GM12878 (cell line): Measurements from ENCODE around the gene GALNT9. TPM values are rescaled to one million over a fixed set of nuclear protein-coding genes. Genes with fewer than 3 reads are reported as not detected.

Experiments
- ATAC-seq: fragments of 200-7000 bp; cut with Tn5 transposase; 3 replicates; pipeline ENCODE4 v1.9.1; 2020; ENCODE audit warnings: mild to moderate bottlenecking, moderate library complexity
- BruUV-seq: library from RNA; stranded (reverse); fragments of 400-500 nt; replicated peaks from 2 replicates; lab custom pipeline; 2021; lab: Mats Ljungman, UMichigan
- CTCF ChIA-PET: fragments of 300-600 bp; sonication (Branson Sonifier 250); formaldehyde crosslinking; extraction: SDS; loops from one replicate; lab custom pipeline; 2021; ENCODE audit warnings: inconsistent platforms; lab: Yijun Ruan, JAX
- POLR2A ChIA-PET: fragments of 350-600 bp; formaldehyde crosslinking; extraction: SDS; loops from one replicate; lab custom pipeline; 2021; ENCODE audit warnings: inconsistent platforms; lab: Charles Lee
- RAD21 ChIA-PET: fragments of 300-600 bp; sonication (Branson Sonifier 250); formaldehyde crosslinking; loops from one replicate; lab custom pipeline; 2023; ENCODE audit warnings: antibody characterized with exemption; ENCODE audit not compliant: unreplicated experiment; lab: Charles Lee
- SMC1A ChIA-PET: fragments of 300-600 bp; sonication (Branson Sonifier 250); formaldehyde crosslinking; loops from one replicate; lab custom pipeline; 2023; ENCODE audit not compliant: unreplicated experiment, uncharacterized antibody; lab: Charles Lee
- DNase-seq: peaks from one replicate; pipeline ENCODE4 v3.0.0-alpha.2; 2011; ENCODE audit warnings: low read depth, low spot score
- FAIRE-seq: peaks from 3 replicates; lab custom pipeline; 2011; peaks lifted over from hg19 to GRCh38; lab: Jason Lieb, UNC
- H2AFZ ChIP-seq: 2 replicates; pipeline ENCODE4 v1.6.0; 2011; ENCODE audit warnings: low read depth, low read length, control low read depth; ENCODE audit not compliant: control insufficient read depth
- H3K27ac ChIP-seq: 2 replicates; pipeline ENCODE4 v1.5.1; 2011; ENCODE audit warnings: control low read depth; ENCODE audit not compliant: control insufficient read depth, insufficient read depth
- H3K27me3 ChIP-seq, 2 experiments: replicated peaks in 1 of 2; 2 replicates each; pipeline versions ENCODE4 v1.6.0 to v1.6.1; 2011; ENCODE audit warnings: low read length in 1 of 2; ENCODE audit not compliant: control insufficient read depth in 2 of 2, insufficient read depth in 2 of 2
- H3K36me3 ChIP-seq, 2 experiments: 2 replicates each; pipeline ENCODE4 v1.5.1; 2011; ENCODE audit warnings: low read length in 1 of 2; ENCODE audit not compliant: control insufficient read depth in 2 of 2, insufficient read depth in 2 of 2
- H3K4me1 ChIP-seq: 2 replicates; pipeline ENCODE4 v1.6.1; 2011; ENCODE audit warnings: mild to moderate bottlenecking, low read length, moderate library complexity, mixed read lengths; ENCODE audit not compliant: control insufficient read depth, insufficient read depth
- H3K4me2 ChIP-seq: 2 replicates; pipeline ENCODE4 v1.6.0; 2011; ENCODE audit warnings: control low read depth; ENCODE audit not compliant: control insufficient read depth, insufficient read depth
- H3K4me3 ChIP-seq: fragments of 200-600 bp; sonication (generic); 2 replicates; pipeline ENCODE4 v1.5.1; 2016
- H3K79me2 ChIP-seq: 2 replicates; pipeline ENCODE4 v1.6.0; 2011; ENCODE audit warnings: low read length; ENCODE audit not compliant: control insufficient read depth, insufficient read depth
- H3K9ac ChIP-seq: 2 replicates; pipeline ENCODE4 v1.8.0; 2011; ENCODE audit warnings: low read length, control low read depth, mixed read lengths; ENCODE audit not compliant: control insufficient read depth, insufficient read depth
- H3K9me3 ChIP-seq: replicated peaks from 3 replicates; pipeline ENCODE4 v1.5.1; 2011; ENCODE audit warnings: mild to moderate bottlenecking, low read length; ENCODE audit not compliant: control insufficient read depth, insufficient read depth
- H4K20me1 ChIP-seq: 2 replicates; pipeline ENCODE4 v1.6.0; 2011; ENCODE audit not compliant: control insufficient read depth, insufficient read depth
- ASH2L ChIP-seq: fragments of 300-600, 200-600 bp; sonication (generic); IDR thresholded peaks from 2 replicates; pipeline ENCODE4 v1.6.1; 2017; ENCODE audit warnings: low read depth, mild to moderate bottlenecking, borderline replicate concordance
- EED ChIP-seq: sonication (generic); IDR thresholded peaks from 2 replicates; pipeline ENCODE4 v1.6.1; 2016; ENCODE audit warnings: antibody characterized with exemption, low read depth
- KDM1A ChIP-seq: fragments of 200-600 bp; sonication (generic); IDR thresholded peaks from 2 replicates; pipeline ENCODE4 v1.6.1; 2016; ENCODE audit warnings: borderline replicate concordance
- NR2F1 ChIP-seq: fragments of 450-650 bp; conservative IDR thresholded peaks from 2 replicates; pipeline ENCODE4 v1.6.1; 2017; ENCODE audit warnings: mild to moderate bottlenecking
- POLR2AphosphoS2 ChIP-seq: IDR thresholded peaks from 2 replicates; pipeline ENCODE4 v1.6.1; 2011; ENCODE audit warnings: low read depth, mild to moderate bottlenecking, low read length, improper control_type of control experiment, moderate library complexity
- RAD21 ChIP-seq: IDR thresholded peaks from 2 replicates; pipeline ENCODE4 v1.6.1; 2011; ENCODE audit warnings: mild to moderate bottlenecking, low read depth, low read length, moderate library complexity; ENCODE audit not compliant: insufficient read depth
- RAD51 ChIP-seq: fragments of 450-650 bp; IDR thresholded peaks from 2 replicates; pipeline ENCODE4 v1.6.1; 2016; ENCODE audit warnings: moderate library complexity, mild to moderate bottlenecking, inconsistent platforms
- RB1 ChIP-seq: fragments of 450-650 bp; formaldehyde crosslinking; IDR thresholded peaks from 2 replicates; pipeline ENCODE4 v1.6.1; 2017; ENCODE audit warnings: mild to moderate bottlenecking, borderline replicate concordance
- SIN3A ChIP-seq: IDR thresholded peaks from 2 replicates; pipeline ENCODE4 v1.6.1; 2012; ENCODE audit warnings: low read depth, low read length, improper control_type of control experiment
- SMAD1 ChIP-seq: fragments of 450-650 bp; IDR thresholded peaks from 2 replicates; pipeline ENCODE4 v1.6.1; 2018; ENCODE audit warnings: mild to moderate bottlenecking, low read depth; ENCODE audit not compliant: partially characterized antibody
- WRNIP1 ChIP-seq: IDR thresholded peaks from 2 replicates; pipeline ENCODE4 v1.6.1; 2011; ENCODE audit warnings: low read depth, low read length, improper control_type of control experiment, borderline replicate concordance
- WGBS: methylation state at CpG from one replicate; pipeline ENCODE4 v1.1.6; 2016; ENCODE audit warnings: low lambda C conversion rate; ENCODE audit not compliant: insufficient replicate concordance, insufficient coverage; ENCODE audit errors: missing lambda C conversion rate; 5-methylcytosine and 5-hydroxymethylcytosine counted together
- in situ Hi-C: fragments of 300-500 bp; cut with MboI; formaldehyde crosslinking; loops from 9 replicates; pipeline ENCODE4 v1.14.3; 2018; ENCODE audit warnings: mixed read lengths
- intact Hi-C: fragments of 100-400 bp; cut with micrococcal nuclease; formaldehyde crosslinking; loops from one replicate; pipeline ENCODE4 v1.14.2; 2022; ENCODE audit not compliant: unreplicated experiment
- polyA plus RNA-seq, 11 experiments: library from polyadenylated mRNA; depleted of rRNA in 4 of 11; unstranded in 6 of 11; stranded (reverse) in 5 of 11; fragments of >200 nt; fragmentation: Nextera tagmentation in 4 of 11; fragmentation: Illumina TruSeq in 1 of 11; extraction: Ambion mirVana in 4 of 11; extraction: Trizol in 1 of 11; gene quantifications; 1 replicate in 1 of 11; 2 replicates in 10 of 11; pipeline versions ENCODE4 v1.2.1 to v1.2.3, GENCODE V29; 2011 to 2016; ENCODE audit warnings: inconsistent platforms in 2 of 11, missing spikeins in 2 of 11, low read depth in 1 of 11
- total RNA-seq, 4 experiments: library from RNA; depleted of rRNA in 3 of 4; stranded (reverse); fragments of >200 nt in 3 of 4; fragmentation: Illumina TruSeq in 1 of 4; extraction: Trizol in 1 of 4; gene quantifications; 2 replicates each; pipeline versions ENCODE4 v1.2.1 to v1.2.3, GENCODE V29; 2013 to 2021
- TF ChIP-seq, protein P1 (sequence below): IDR thresholded peaks from 2 replicates; pipeline ENCODE4 v1.6.1; 2012; ENCODE audit warnings: low read length, inconsistent platforms
- TF ChIP-seq, protein P2 (sequence below): IDR thresholded peaks from 2 replicates; pipeline ENCODE4 v1.6.1; 2012; ENCODE audit warnings: low read depth, low read length, improper control_type of control experiment

Gene GALNT9
- total and polyA plus RNA-seq, 10 of the 15 experiments (the other 5 are each of a cell fraction or from before 2014, with no cell fraction given), result 0.04 TPM; not detected in 9

DNA sequence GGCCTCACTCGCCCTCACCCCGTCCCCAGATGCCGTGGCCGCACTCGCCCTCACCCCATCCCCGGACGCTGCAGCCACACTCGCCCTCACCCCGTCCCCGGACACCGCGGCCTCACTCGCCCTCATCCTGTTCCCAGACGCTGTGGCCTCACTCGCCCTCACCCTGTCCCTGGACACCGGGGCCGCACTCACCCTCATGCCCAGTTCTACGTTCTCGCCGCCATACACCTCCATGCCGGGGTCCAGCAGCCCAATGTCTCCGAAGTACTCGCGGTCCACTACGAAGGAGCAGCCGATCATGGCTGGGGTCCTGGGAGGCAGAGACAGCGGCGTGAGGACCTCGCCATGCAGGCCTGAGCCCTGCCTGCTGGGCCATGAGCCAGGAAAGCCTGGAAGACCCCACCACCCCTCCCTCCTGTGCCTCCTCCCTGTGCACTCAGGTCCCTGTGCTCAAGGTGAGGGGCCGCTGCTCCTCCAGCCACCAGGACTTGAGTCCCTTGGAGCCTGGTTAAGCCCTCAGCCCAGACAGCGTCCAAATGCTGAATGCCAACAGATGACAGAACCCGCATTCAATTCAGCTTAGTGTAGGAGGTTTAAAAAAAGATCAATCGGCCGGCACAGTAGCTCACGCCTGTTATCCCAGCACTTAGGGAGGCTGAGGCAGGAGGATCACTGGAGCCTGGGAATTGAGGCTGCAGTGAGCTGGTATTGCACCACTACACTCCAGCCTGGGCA is 81.5 kb downstream of the GALNT9 start:
- WGBS, result 77% methylated on average over 27 of the region's 35 CpGs
- CTCF ChIA-PET, result no interaction called here
- Histone ChIP-seq H3K27ac (no peak overlapping the region), H3K4me1 (no peaks in the 10 kb centered on the region), H2AFZ (no peak overlapping the region), H3K36me3 (no peaks in the 10 kb centered on the region), H3K79me2 (no peaks in the 10 kb centered on the region), H4K20me1 (no peaks in the 10 kb centered on the region), H3K4me3 (no peak overlapping the region), H3K27me3 (no peaks in the 10 kb centered on the region), H3K9me3 (no peaks in the 10 kb centered on the region; the same call in 2 of the 3 replicates), H3K9ac (no peak overlapping the region)
- BruUV-seq, result no TSS peak
- SMC1A ChIA-PET, result no interaction called here
- intact Hi-C loops, result no loop called here
- in situ Hi-C loops, result no loop called here
- FAIRE-seq (no peak), ATAC-seq (no peak), DNase-seq (no peak)
- POLR2A ChIA-PET, result no interaction called here
- TF ChIP-seq ASH2L, result no peak
- TF ChIP-seq EED, result no peak
- TF ChIP-seq RB1, result no peak
- TF ChIP-seq, all 136 proteins: peak for 0
- H3K4me2 ChIP-seq, result no peak overlapping the region
- RAD21 ChIA-PET, result no interaction called here

DNA sequence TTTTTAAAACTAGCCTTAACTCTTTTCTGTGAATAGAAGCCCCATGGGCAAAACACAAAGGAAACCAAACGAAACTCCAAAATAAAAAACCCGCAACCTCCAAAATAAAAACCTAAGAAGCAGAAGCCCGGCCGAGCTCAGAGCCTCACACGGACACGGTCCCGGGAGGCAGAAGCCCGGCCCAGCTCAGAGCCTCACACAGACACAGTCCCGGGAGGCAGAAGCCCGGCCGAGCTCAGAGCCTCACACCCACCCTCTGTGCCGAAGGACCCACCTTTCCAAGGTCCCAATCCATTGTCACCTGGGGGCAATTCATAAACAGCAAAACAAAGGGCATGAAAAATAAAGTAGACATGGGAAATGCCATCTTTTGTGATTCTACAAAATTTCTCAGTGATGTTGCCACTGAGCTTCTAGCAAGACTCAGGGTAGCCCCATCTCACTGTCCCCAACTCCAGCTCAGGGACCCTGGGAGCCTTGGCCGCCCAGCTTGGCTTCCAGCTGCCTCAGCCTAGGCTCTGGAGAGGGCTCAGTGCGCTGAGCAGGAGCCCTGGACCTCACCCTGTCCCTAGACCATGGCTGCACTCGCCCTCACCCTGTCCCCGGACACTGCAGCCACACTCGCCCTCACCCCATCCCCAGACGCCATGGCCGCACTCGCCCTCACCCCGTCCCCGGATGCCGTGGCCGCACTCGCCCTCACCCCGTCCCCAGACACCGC is 82.2 kb downstream of the GALNT9 start:
- Histone ChIP-seq H3K27ac (no peak overlapping the region), H4K20me1 (no peaks in the 10 kb centered on the region), H3K36me3 (no peaks in the 10 kb centered on the region), H3K4me1 (no peaks in the 10 kb centered on the region), H3K9me3 (no peaks in the 10 kb centered on the region; the same call in 2 of the 3 replicates), H3K27me3 (no peaks in the 10 kb centered on the region), H2AFZ (no peak overlapping the region), H3K9ac (no peak overlapping the region), H3K4me2 (no peak overlapping the region), H3K4me3 (no peak overlapping the region), H3K79me2 (no peaks in the 10 kb centered on the region)
- FAIRE-seq (no peak), ATAC-seq (no peak), DNase-seq (no peak)
- POLR2A ChIA-PET, result no interaction called here
- WGBS, result 37% methylated on average over 20 of the region's 27 CpGs
- CTCF ChIA-PET, result no interaction called here
- SMC1A ChIA-PET, result no interaction called here
- RAD21 ChIA-PET, result no interaction called here
- intact Hi-C loops, result no loop called here
- in situ Hi-C loops, result no loop called here
- BruUV-seq, result no TSS peak
- TF ChIP-seq POLR2AphosphoS2 (no peak), RAD21 (no peak), NR2F1 (no peak), SIN3A (no peak), SMAD1 (no peak), RAD51 (no peak), KDM1A (no peak), WRNIP1 (no peak)
- TF ChIP-seq, protein P1, sequence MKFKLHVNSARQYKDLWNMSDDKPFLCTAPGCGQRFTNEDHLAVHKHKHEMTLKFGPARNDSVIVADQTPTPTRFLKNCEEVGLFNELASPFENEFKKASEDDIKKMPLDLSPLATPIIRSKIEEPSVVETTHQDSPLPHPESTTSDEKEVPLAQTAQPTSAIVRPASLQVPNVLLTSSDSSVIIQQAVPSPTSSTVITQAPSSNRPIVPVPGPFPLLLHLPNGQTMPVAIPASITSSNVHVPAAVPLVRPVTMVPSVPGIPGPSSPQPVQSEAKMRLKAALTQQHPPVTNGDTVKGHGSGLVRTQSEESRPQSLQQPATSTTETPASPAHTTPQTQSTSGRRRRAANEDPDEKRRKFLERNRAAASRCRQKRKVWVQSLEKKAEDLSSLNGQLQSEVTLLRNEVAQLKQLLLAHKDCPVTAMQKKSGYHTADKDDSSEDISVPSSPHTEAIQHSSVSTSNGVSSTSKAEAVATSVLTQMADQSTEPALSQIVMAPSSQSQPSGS, result no peak
- TF ChIP-seq, protein P2, sequence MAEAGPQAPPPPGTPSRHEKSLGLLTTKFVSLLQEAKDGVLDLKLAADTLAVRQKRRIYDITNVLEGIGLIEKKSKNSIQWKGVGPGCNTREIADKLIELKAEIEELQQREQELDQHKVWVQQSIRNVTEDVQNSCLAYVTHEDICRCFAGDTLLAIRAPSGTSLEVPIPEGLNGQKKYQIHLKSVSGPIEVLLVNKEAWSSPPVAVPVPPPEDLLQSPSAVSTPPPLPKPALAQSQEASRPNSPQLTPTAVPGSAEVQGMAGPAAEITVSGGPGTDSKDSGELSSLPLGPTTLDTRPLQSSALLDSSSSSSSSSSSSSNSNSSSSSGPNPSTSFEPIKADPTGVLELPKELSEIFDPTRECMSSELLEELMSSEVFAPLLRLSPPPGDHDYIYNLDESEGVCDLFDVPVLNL, result no peak
